GM18508 (cell line): ENCODE results near the gene ANKRD63.

ENCODE experiments used
- ATAC-seq: cut with Tn5 transposase; IDR thresholded peaks from one replicate; pipeline ENCODE4 v1.9.1; 2021; ENCODE audit warnings: moderate number of reproducible peaks; ENCODE audit not compliant: insufficient read depth, unreplicated experiment

ANKRD63 gene

GRCh38 chr15:40281057-40281800 lies 1.6 kb downstream of the ANKRD63 start:
- no peak for ATAC-seq

GRCh38 chr15:40280260-40281056 lies 2.4 kb downstream of the ANKRD63 start:
- ATAC-seq, result no peak

DNA sequence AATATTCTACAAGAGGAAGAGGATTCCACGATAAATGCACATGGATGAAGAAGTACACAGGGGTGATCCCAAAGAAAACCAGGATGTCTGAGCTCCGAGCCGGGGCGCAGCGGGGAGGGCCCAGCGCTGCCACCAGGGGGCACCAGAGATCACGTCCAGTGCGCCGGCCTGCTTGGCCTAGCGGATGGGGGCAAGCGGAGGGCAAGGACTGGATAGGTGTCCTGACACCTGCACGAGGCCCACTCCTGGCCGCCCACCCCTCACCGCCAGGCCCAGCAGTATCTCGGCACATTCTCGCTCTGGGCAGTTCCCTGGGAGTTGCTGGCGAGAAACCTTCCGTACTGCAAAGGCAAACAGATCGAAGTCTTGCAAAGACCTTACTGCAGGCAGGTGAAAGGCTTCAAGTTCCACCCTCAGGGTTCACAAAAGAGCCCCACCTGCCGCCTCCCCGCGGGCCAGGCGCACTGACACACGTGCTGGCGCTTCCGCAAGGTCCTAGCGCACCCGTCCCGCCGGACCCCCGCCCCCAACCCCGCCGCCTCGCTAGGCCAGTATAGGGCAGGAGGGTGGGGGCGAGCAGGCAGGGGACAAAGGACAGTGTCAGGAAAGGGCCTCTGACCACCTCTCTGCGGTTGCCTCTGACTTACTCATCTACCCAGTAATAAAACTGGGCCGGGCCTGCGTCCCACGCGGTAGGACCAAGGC lies 3.3 kb downstream of the ANKRD63 start:
- no peak for ATAC-seq

- no peak for ATAC-seq
These were observed 4.8 kb downstream of the ANKRD63 start for GRCh38 chr15:40278026-40278425.

GRCh38 chr15:40277471-40277870 lies 5.4 kb downstream of the ANKRD63 start:
- no peak for ATAC-seq

DNA sequence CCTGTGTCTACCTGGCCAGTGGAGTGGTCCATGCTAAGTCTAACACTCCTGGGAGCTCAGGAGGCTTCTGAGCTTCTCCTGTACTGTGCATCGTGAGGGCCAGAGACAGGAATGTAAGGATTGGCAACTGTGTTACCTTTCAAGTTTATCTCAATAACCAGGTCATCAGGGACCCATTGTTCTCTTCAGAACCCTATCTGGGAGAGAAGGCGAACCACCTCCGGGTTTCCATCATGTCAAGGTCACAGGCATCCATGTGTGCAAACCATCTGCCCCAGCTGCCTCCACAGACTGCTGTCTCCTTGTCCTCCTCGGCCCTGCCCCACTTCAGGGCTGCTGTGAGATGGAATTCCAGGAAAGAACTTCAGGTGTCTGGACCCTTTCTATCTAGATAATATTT lies 5.9 kb downstream of the ANKRD63 start:
- ATAC-seq, result no peak

GRCh38 chr15:40275954-40276353 lies 6.9 kb downstream of the ANKRD63 start:
- ATAC-seq, result no peak

DNA sequence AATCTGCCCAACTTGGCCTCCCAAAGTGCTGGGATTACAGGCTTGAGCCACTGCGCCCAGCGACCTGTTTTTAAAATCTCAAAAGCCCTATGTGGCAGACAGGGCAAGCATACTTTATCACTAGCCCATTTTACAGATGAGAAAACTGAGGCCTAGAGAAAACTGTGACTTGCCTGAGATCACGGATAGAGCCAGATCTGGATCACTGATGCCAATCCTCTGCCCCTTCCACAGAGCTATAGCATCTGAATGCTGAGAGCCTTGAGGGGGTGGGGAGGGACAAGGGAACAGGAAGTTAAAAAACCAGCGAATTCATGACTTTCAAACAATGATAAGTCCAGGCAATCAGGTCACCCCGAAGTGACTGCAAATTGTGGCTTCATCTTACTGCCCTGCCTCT lies 7.3 kb downstream of the ANKRD63 start:
- ATAC-seq, result no peak

GRCh38 chr15:40274350-40275274 lies 8.3 kb downstream of the ANKRD63 start:
- no peak for ATAC-seq

DNA sequence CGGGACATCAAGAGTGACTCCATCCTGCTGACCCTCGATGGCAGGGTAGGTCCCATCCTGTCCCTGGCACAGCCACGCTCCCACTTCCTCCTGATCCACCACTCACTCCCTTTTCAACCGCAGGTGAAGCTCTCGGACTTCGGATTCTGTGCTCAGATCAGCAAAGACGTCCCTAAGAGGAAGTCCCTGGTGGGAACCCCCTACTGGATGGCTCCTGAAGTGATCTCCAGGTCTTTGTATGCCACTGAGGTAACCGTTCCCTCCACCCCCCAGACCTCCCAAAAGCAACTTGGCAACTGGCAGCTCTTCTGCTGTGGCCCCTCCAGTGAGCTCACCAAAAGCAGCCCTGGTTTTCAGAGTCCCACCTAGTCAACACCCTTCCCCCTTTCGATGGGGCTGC lies 9.4 kb downstream of the ANKRD63 start:
- no peak for ATAC-seq

DNA sequence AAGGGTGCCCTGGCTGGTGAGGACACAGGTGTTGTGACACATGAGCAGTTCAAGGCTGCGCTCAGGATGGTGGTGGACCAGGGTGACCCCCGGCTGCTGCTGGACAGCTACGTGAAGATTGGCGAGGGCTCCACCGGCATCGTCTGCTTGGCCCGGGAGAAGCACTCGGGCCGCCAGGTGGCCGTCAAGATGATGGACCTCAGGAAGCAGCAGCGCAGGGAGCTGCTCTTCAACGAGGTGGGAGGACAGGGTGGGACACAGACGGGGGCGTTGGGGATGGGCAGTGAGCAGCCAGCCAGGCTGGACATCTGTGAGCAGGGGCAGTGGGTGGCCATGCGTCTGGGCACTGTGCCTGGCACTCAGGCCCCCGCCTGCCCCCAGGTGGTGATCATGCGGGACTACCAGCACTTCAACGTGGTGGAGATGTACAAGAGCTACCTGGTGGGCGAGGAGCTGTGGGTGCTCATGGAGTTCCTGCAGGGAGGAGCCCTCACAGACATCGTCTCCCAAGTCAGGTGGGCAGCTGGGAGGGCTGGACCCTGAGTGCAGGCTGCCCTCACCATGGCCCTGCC lies 10.3 kb downstream of the ANKRD63 start:
- ATAC-seq, result no peak

- no peak for ATAC-seq
These were observed 11.0 kb downstream of the ANKRD63 start for GRCh38 chr15:40271685-40272484.

DNA sequence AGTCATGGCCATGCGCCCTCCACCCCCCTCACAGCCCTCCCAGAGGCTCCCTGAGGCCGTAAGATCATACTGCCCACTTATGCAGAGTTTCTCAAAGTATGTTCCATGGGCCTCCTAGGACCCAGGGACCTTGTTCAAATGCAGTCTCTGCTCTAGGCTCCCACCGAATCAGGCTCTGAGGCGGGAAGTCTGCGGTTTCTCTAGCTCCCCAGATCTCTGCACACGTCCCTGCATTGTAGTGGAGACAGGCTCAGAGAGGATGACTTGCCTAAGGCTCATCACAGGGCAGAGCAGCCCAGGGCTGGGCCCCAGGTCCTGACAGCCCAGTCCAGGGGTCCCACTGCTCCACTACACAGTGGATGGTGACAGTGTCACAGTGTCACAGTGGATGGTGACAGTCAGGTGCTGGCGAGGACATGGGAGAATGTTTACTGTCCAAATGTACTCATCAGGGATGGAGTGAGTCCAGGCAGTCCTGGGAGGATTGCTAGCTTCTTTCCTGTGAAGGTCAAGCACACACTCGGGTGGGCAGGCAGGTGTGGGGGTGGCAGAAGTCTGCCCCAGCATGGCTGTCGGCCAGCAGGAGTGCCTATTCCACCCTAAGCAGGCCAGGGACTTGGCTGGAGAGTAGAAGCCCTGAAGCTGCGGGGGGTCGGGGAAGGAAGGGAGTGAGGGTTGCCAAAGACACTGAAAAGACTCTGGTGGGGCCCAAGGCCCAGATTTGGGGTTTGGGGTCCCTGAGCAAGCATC lies 12.4 kb downstream of the ANKRD63 start:
- no peak for ATAC-seq

DNA sequence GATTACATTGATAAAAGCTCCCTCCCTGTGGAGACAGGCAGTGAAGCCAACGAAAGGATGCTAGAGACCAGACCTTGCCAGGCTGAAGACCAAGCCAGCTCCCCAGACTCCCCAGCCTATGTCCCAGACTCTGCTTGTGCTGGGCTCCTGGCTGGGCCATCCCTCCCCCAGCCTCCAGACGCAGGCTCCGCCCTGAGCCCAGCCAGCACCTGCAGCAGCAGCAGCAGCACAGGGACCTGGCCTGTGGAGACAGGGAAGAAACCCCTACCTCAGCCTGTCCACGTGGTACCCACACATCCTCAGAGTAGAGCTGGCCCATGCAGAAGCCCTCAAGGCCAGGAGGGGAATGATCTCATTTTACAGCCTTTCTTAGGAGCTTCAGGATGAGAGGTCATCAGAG lies 13.3 kb downstream of the ANKRD63 start:
- no peak for ATAC-seq

DNA sequence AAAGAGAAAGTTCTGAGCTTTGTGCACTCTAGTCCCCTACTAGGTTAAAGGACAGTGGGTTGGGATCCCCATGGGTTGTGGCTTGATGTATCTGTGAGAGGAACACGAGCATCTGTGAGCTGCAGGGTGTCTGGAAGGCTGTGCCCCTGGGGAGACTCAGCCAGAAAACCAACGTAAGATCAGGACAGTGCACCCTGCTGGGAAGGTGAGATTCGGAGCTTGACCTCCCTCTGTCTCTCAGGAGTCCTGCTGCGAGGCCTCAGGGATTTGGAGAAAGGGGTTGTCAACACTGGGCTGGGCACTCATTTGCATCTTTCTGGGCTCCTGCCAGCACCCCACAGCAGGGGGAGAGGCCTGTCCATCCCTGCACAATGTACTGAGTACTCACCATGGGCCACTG lies 15.2 kb downstream of the ANKRD63 start:
- no peak for ATAC-seq

DNA sequence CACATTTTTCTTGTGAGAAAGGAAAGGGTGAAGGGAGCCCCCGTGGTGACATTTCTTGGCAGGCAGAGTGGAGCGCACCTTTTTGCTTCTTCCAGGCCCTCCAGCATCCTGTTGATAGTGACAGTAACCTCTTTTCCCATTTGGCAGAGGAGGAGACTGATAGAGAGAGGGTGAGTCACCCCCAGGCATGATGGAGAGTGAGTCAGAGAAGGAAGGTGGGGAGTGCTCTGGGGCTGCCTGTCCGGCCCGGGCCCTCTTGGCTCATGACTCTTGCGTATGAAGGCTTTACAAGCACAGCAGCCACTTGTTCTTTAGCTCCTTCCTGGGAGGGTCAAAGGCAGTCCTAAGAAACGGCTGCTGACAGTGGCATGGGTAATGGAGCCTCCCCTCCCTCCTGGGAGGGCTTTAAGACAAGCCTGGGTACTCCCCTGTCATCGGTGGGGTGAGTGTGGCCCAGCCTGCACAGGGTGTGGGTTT lies 16.0 kb downstream of the ANKRD63 start:
- no peak for ATAC-seq

DNA sequence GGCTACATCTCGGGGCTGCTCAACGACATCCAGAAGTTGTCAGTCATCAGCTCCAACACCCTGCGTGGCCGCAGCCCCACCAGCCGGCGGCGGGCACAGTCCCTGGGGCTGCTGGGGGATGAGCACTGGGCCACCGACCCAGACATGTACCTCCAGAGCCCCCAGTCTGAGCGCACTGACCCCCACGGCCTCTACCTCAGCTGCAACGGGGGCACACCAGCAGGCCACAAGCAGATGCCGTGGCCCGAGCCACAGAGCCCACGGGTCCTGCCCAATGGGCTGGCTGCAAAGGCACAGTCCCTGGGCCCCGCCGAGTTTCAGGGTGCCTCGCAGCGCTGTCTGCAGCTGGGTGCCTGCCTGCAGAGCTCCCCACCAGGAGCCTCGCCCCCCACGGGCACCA lies 17.0 kb downstream of the ANKRD63 start:
- no peak for ATAC-seq

- no peak for ATAC-seq
These were observed 17.5 kb downstream of the ANKRD63 start for GRCh38 chr15:40265355-40265754.
